Stimulated activated effector memory CD8-positive, alpha-beta T cell treated with anti-CD3 and anti-CD28 coated beads, Interleukin-12 subunit alpha, Interleukin-12 subunit beta, amount 100 ng/mL, for 72 hours (primary cell): ENCODE measurements around the gene CNNM4.

Experiments used
- ATAC-seq: fragments of 150-1000 bp; cut with Tn5 transposase; 2 replicates; pipeline ENCODE4 v1.10.0; 2021
- DNase-seq, 2 donors: peaks; one replicate each; pipeline ENCODE4 v3.0.0; 2021 to 2022; ENCODE audit warnings: low spot score in 2 of 2
- H3K27ac Mint-ChIP-seq: one replicate; pipeline ENCODE4 v1.8.0; 2022; ENCODE audit warnings: mild to moderate bottlenecking, mixed read lengths
- H3K36me3 Mint-ChIP-seq: one replicate; pipeline ENCODE4 v1.8.0; 2022; ENCODE audit warnings: mild to moderate bottlenecking, mixed read lengths
- H3K4me1 Mint-ChIP-seq: one replicate; pipeline ENCODE4 v1.8.0; 2022; ENCODE audit warnings: mixed read lengths
- H3K4me3 Mint-ChIP-seq: one replicate; pipeline ENCODE4 v1.8.0; 2022; ENCODE audit warnings: mild to moderate bottlenecking, mixed read lengths
- H3K9me3 Mint-ChIP-seq: one replicate; pipeline ENCODE4 v1.8.0; 2022; ENCODE audit warnings: mixed read lengths

The CNNM4 gene

GRCh38 chr2:96839875-96840850, 79.5 kb downstream of the CNNM4 start:
- peak overlapping the region; percentile 79 for H3K27ac Mint-ChIP-seq
- H3K9me3 Mint-ChIP-seq, result no peaks in the 10 kb centered on the region
- H3K4me1 Mint-ChIP-seq, result peaks cover 33% of the 10 kb centered on the region
- peak overlapping the region; percentile 53 for H3K4me3 Mint-ChIP-seq
- ATAC-seq, result no peak
- peaks cover 52% of the 10 kb centered on the region for H3K36me3 Mint-ChIP-seq
- DNase-seq, result no peak

GRCh38 chr2:96841701-96842495, 81.2 kb downstream of the CNNM4 start:
- DNase-seq, result no peak
- Mint-ChIP-seq H3K4me3 (no peak overlapping the region), H3K9me3 (no peaks in the 10 kb centered on the region), H3K27ac (peak overlapping the region; percentile 16), H3K4me1 (peaks cover 33% of the 10 kb centered on the region), H3K36me3 (peaks cover 54% of the 10 kb centered on the region)
- no peak for ATAC-seq

- H3K4me1 Mint-ChIP-seq, result peaks cover 33% of the 10 kb centered on the region
- DNase-seq (no peak), ATAC-seq (no peak)
- H3K27ac Mint-ChIP-seq, result peak overlapping the region; percentile 73
- H3K9me3 Mint-ChIP-seq, result no peaks in the 10 kb centered on the region
- H3K4me3 Mint-ChIP-seq, result no peak overlapping the region
- peaks cover 57% of the 10 kb centered on the region for H3K36me3 Mint-ChIP-seq
Observed at GRCh38 chr2:96842600-96842999, 81.9 kb downstream of the CNNM4 start.

DNA sequence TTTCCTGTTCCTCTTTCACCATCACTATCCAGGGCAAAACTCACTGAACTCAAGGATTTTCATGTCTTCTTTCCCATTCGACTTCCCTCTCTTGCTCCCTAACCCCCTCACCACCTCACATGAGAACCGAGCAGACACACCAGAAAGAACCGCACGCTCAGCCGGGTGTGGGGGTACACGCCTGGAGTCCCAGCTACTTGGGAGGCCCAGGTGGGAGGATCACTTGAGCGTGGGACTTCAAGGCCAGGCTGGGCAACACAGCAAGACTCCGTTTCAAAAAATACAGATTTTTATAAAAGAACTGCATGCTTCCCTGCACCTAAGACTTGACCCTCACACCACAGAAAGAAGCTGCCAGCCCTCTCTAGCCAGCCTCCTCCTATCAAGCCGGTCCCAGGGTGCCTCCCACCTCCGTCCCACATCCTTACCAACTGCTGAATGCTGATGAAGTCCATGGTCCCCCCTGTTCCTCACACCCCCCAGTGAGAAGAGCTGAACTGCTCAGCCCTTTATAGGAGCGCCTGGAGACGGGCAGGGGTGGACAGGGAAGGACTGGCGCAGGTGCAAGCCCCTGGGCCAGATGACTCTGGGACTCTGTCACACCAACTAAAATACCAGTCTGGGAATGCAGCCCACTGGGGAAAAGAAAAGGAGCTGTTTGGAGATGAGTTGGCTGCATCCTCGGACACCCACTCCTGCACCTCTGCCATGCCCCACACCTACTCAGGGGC, 83.0 kb downstream of the CNNM4 start, which contains the start of gene ANKRD23:
TSS of gene ANKRD23 (minus strand) at position 484 of the 731 bp plus-strand sequence. CDS start at position 455, 29 bp downstream.
- Mint-ChIP-seq H3K4me3 (no peak within 1 kb of the TSS), H3K27ac (peak within 1 kb of the TSS; percentile 73), H3K36me3 (peaks cover 68% of the 10 kb centered on the region), H3K4me1 (peaks cover 33% of the 10 kb centered on the region), H3K9me3 (no peaks in the 10 kb centered on the region)
- DNase-seq (no peak), ATAC-seq (no peak)

DNA sequence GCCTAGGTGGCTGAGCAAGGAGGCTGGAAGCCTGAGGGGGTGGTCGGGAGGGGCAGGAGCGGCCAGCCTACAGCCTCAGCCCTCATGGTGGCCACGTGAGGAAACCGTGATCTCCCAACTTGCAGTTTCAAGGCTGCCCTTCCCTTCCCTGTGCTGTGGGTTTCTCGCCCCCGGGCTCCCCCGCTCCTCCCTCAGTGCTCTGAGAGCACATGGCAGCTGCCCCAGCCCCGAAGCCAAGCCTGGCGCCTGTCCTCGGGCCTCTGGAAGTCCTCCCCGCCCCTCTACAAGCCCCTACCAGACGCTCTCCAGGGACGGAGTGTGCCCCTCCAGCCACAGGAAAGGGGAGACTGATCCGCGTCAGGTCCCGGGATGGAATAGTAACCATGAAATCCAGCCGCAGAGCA, 83.7 kb downstream of the CNNM4 start:
- no peak overlapping the region for H3K4me3 Mint-ChIP-seq
- peak overlapping the region; percentile 73 for H3K27ac Mint-ChIP-seq
- peaks cover 69% of the 10 kb centered on the region for H3K36me3 Mint-ChIP-seq
- ATAC-seq, result no peak
- DNase-seq, result no peak
- H3K4me1 Mint-ChIP-seq, result peaks cover 28% of the 10 kb centered on the region
- no peaks in the 10 kb centered on the region for H3K9me3 Mint-ChIP-seq

DNA sequence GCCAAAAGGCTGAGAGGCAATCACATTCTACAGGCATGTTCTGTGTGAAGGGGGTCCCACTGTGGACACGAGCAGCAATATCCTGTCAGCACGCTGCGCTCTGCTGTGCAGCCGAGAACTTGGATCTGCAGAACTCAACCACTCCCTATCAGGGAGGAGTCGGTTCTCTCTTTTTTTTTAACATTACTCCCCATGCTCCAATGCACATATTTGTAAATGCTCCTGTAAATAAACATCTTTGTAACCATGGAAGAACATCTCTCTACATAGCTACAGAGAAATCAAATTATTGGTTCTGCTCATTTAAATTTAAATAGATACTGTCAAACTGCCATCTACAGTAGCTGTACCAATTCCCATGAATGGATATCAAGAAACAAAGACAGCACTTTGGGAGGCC, 86.1 kb downstream of the CNNM4 start:
- Mint-ChIP-seq H3K9me3 (no peaks in the 10 kb centered on the region), H3K4me1 (peaks cover 13% of the 10 kb centered on the region), H3K36me3 (peaks cover 81% of the 10 kb centered on the region), H3K4me3 (no peak overlapping the region), H3K27ac (peak overlapping the region; percentile 12)
- DNase-seq (no peak), ATAC-seq (no peak)

GRCh38 chr2:96847586-96847985, 86.9 kb downstream of the CNNM4 start:
- H3K4me1 Mint-ChIP-seq, result peaks cover 7% of the 10 kb centered on the region
- no peak overlapping the region for H3K4me3 Mint-ChIP-seq
- peak overlapping the region; percentile 12 for H3K27ac Mint-ChIP-seq
- no peaks in the 10 kb centered on the region for H3K9me3 Mint-ChIP-seq
- DNase-seq (no peak), ATAC-seq (no peak)
- peaks cover 89% of the 10 kb centered on the region for H3K36me3 Mint-ChIP-seq

- H3K9me3 Mint-ChIP-seq, result no peaks in the 10 kb centered on the region
- ATAC-seq, result no peak
- no peak overlapping the region for H3K4me3 Mint-ChIP-seq
- H3K36me3 Mint-ChIP-seq, result peaks cover 95% of the 10 kb centered on the region
- peak overlapping the region; percentile 12 for H3K27ac Mint-ChIP-seq
- H3K4me1 Mint-ChIP-seq, result peaks cover 3% of the 10 kb centered on the region
- no peak for DNase-seq
Observed at GRCh38 chr2:96848264-96848663, 87.6 kb downstream of the CNNM4 start.

DNA sequence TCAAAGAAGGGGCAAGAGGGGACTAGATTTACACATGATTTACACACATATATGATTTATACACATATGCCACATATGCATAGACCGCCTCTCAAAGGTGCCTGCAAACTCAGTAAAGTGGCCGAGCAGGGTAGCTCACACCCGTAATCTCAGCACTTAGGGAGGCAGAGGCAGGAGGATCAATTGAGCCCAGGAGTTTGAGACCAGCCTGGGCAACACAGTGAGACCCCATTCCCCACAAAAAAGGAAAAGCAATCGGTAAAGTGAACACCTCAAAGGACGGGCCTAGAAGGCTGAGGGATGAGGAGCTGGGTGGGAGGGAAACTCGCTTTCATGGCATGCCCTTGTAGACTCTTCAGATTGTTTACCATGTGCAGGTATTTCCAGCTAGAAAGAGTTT, 92.0 kb downstream of the CNNM4 start:
- no peak overlapping the region for H3K4me3 Mint-ChIP-seq
- H3K27ac Mint-ChIP-seq, result no peak overlapping the region
- DNase-seq, result no peak
- H3K36me3 Mint-ChIP-seq, result peaks cover 71% of the 10 kb centered on the region
- ATAC-seq, result no peak
- no peaks in the 10 kb centered on the region for H3K9me3 Mint-ChIP-seq
- peaks cover 23% of the 10 kb centered on the region for H3K4me1 Mint-ChIP-seq

DNA sequence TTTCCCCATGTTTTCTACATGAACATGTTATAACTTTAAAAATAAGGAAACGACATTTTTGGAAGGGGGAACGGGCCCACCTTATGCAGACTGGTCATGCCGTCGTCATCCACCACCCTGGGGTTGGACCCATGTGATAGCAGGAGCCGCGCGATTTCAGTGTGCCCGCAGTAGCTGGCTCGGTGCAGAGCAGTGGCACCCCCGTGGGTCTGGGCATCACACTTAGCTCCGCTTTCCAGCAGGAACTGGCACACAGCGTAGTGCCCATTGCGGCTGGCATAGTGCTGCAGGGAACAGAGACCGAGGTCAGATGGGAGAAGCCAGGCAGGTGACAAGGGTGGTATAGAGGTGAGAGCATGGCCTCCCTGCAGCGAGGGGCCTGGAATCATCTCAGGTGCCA, 92.6 kb downstream of the CNNM4 start:
- DNase-seq (no peak), ATAC-seq (no peak)
- no peak overlapping the region for H3K4me3 Mint-ChIP-seq
- peaks cover 65% of the 10 kb centered on the region for H3K36me3 Mint-ChIP-seq
- H3K9me3 Mint-ChIP-seq, result no peaks in the 10 kb centered on the region
- H3K27ac Mint-ChIP-seq, result no peak overlapping the region
- peaks cover 23% of the 10 kb centered on the region for H3K4me1 Mint-ChIP-seq

DNA sequence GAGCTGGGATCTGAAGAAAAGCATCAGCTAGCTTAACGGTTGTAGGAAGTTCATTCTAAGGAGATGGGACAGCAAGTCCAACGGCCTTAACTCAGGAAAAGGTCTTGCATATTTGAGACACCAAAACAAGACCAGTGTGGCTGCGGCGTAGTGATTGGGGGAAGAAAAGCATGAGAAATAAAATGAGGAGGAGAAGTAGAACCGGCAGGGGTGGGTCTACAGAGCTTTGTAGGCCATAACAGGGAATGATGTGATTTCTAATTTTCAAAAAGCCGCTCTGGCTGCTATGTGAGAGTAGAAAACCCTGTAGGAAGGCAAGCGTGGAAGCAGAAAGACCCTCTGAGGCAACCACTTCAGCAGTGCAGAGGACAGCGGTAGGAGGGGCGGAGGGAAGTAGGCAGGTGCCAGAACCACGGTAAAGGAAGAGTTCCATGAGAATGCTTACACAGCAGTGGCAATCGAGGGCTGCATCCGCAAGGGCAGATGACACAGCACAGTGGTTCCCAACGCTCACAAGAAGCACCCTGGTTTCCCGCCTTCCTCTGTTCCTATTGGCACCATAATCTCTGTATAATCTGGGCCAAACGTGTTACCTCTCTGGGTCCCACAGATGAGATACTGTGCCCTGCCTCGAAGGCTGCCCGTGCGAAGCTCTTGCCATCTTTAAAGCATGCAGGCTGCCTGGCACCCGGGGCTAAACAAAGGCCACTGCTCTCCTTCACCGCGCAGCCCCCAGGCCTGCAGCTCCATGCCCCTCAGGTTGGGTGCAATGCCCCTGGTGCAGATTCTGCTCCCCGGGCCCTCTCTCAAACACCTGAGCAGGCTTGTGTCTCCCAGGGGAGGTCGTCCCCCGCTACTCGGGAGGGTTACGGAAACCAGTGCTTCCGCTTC, 96.3 kb downstream of the CNNM4 start:
- peaks cover 43% of the 10 kb centered on the region for H3K4me1 Mint-ChIP-seq
- DNase-seq (peak in 1 of 2 donors; percentile 71), ATAC-seq (peak; percentile 6)
- peak overlapping the region; percentile 73 for H3K4me3 Mint-ChIP-seq
- peak overlapping the region; percentile 77 for H3K27ac Mint-ChIP-seq
- H3K9me3 Mint-ChIP-seq, result no peaks in the 10 kb centered on the region
- peaks cover 55% of the 10 kb centered on the region for H3K36me3 Mint-ChIP-seq

GRCh38 chr2:96857667-96858372, 97.1 kb downstream of the CNNM4 start, which contains the start of gene ANKRD39:
TSS of gene ANKRD39 (minus strand) at chr2:96858016. CDS start at chr2:96857987, 29 bp downstream.
- peak; percentile 97 to 99 for DNase-seq
- Mint-ChIP-seq H3K4me3 (peak within 1 kb of the TSS; percentile 73), H3K27ac (peak within 1 kb of the TSS; percentile 77), H3K4me1 (peaks cover 43% of the 10 kb centered on the region), H3K36me3 (peaks cover 55% of the 10 kb centered on the region), H3K9me3 (no peaks in the 10 kb centered on the region)
- ATAC-seq, result peak; percentile 95

- Mint-ChIP-seq H3K9me3 (no peaks in the 10 kb centered on the region), H3K4me3 (peak overlapping the region; percentile 73), H3K36me3 (peaks cover 51% of the 10 kb centered on the region), H3K27ac (peak overlapping the region; percentile 77), H3K4me1 (peaks cover 48% of the 10 kb centered on the region)
- DNase-seq (peak in 1 of 2 donors; percentile 50), ATAC-seq (no peak)
Observed at GRCh38 chr2:96859099-96859649, 98.5 kb downstream of the CNNM4 start.
